ENCODE results near the gene PZP. TPM values are rescaled to one million over a fixed set of nuclear protein-coding genes. Genes with fewer than 3 reads are reported as not detected.

The PZP gene
- total RNA-seq, 1 donor from 2014 or later = not detected

GRCh38 chr12:9127484-9127883 lies 80.7 kb downstream of the PZP start:
- Mint-ChIP-seq H3K27me3 (ENCODE audit: low read depth, unreplicated experiment) (no peaks in the 10 kb centered on the region), H3K9me3 (ENCODE audit: unreplicated experiment) (no peaks in the 10 kb centered on the region), H3K36me3 (ENCODE audit: low read depth, unreplicated experiment) (no peaks in the 10 kb centered on the region), H3K4me3 (ENCODE audit: unreplicated experiment) (no peak overlapping the region), H3K27ac (ENCODE audit: unreplicated experiment) (no peak overlapping the region), H3K4me1 (ENCODE audit: low read depth, unreplicated experiment) (no peaks in the 10 kb centered on the region)
- Histone ChIP-seq H2AFZ (ENCODE audit: low read depth, low read length) (no peak overlapping the region), H3K4me3 (ENCODE audit: insufficient read depth, low read depth, low read length) (no peak overlapping the region), H3K27me3 (ENCODE audit: insufficient read depth, low read length) (no peaks in the 10 kb centered on the region), H3K9ac (ENCODE audit: low read length) (no peak overlapping the region), H3K9me3 (ENCODE audit: insufficient read depth, low read depth, low read length) (no peaks in the 10 kb centered on the region), H3K27ac (ENCODE audit: low read depth, low read length) (no peak overlapping the region), H3K79me2 (ENCODE audit: insufficient read depth, low read length) (no peaks in the 10 kb centered on the region), H3K4me2 (ENCODE audit: low read length) (no peak overlapping the region), H3K36me3 (ENCODE audit: insufficient read depth, low read length) (no peaks in the 10 kb centered on the region), H3K4me1 (ENCODE audit: insufficient read depth, low read length) (no peaks in the 10 kb centered on the region), H4K20me1 (ENCODE audit: insufficient read depth, low read length) (no peaks in the 10 kb centered on the region)
- FAIRE-seq = no peak
- DNase-seq (ENCODE audit: low read depth) = no peak
- TF ChIP-seq EZH2 (IDR thresholded peaks at IDR 0.05; ENCODE audit: insufficient read depth, low read length) = no peak
- no peak for TF ChIP-seq CTCF (IDR thresholded peaks at IDR 0.05; ENCODE audit: insufficient read depth, low read depth, low read length)

- H3K27me3 ChIP-seq (ENCODE audit: insufficient read depth, low read length) = no peaks in the 10 kb centered on the region
- H3K4me3 ChIP-seq (ENCODE audit: insufficient read depth, low read depth, low read length) = no peak overlapping the region
- no peaks in the 10 kb centered on the region for H3K4me1 Mint-ChIP-seq (ENCODE audit: low read depth, unreplicated experiment)
- TF ChIP-seq CTCF (IDR thresholded peaks at IDR 0.05; ENCODE audit: insufficient read depth, low read depth, low read length) (no peak), EZH2 (IDR thresholded peaks at IDR 0.05; ENCODE audit: insufficient read depth, low read length) (no peak)
- H3K9me3 ChIP-seq (ENCODE audit: insufficient read depth, low read depth, low read length) = no peaks in the 10 kb centered on the region
- no peak overlapping the region for H3K9ac ChIP-seq (ENCODE audit: low read length)
- H3K9me3 Mint-ChIP-seq (ENCODE audit: unreplicated experiment) = no peaks in the 10 kb centered on the region
- no peak overlapping the region for H2AFZ ChIP-seq (ENCODE audit: low read depth, low read length)
- H4K20me1 ChIP-seq (ENCODE audit: insufficient read depth, low read length) = no peaks in the 10 kb centered on the region
- H3K4me1 ChIP-seq (ENCODE audit: insufficient read depth, low read length) = no peaks in the 10 kb centered on the region
- no peak overlapping the region for H3K4me2 ChIP-seq (ENCODE audit: low read length)
- H3K36me3 ChIP-seq (ENCODE audit: insufficient read depth, low read length) = no peaks in the 10 kb centered on the region
- H3K4me3 Mint-ChIP-seq (ENCODE audit: unreplicated experiment) = no peak overlapping the region
- no peak overlapping the region for H3K27ac ChIP-seq (ENCODE audit: low read depth, low read length)
- no peaks in the 10 kb centered on the region for H3K79me2 ChIP-seq (ENCODE audit: insufficient read depth, low read length)
- no peaks in the 10 kb centered on the region for H3K27me3 Mint-ChIP-seq (ENCODE audit: low read depth, unreplicated experiment)
- H3K27ac Mint-ChIP-seq (ENCODE audit: unreplicated experiment) = no peak overlapping the region
- no peaks in the 10 kb centered on the region for H3K36me3 Mint-ChIP-seq (ENCODE audit: low read depth, unreplicated experiment)
- no peak for FAIRE-seq
- DNase-seq (ENCODE audit: low read depth) = no peak
Observed at GRCh38 chr12:9124383-9125031, 83.7 kb downstream of the PZP start.

GRCh38 chr12:9123781-9124382 lies 84.3 kb downstream of the PZP start:
- Histone ChIP-seq H3K36me3 (ENCODE audit: insufficient read depth, low read length) (no peaks in the 10 kb centered on the region), H3K9ac (ENCODE audit: low read length) (no peak overlapping the region), H3K4me3 (ENCODE audit: insufficient read depth, low read depth, low read length) (no peak overlapping the region), H3K4me2 (ENCODE audit: low read length) (no peak overlapping the region), H3K9me3 (ENCODE audit: insufficient read depth, low read depth, low read length) (no peaks in the 10 kb centered on the region), H3K4me1 (ENCODE audit: insufficient read depth, low read length) (no peaks in the 10 kb centered on the region), H2AFZ (ENCODE audit: low read depth, low read length) (no peak overlapping the region), H3K27ac (ENCODE audit: low read depth, low read length) (no peak overlapping the region), H3K27me3 (ENCODE audit: insufficient read depth, low read length) (no peaks in the 10 kb centered on the region), H3K79me2 (ENCODE audit: insufficient read depth, low read length) (no peaks in the 10 kb centered on the region), H4K20me1 (ENCODE audit: insufficient read depth, low read length) (no peaks in the 10 kb centered on the region)
- H3K4me3 Mint-ChIP-seq (ENCODE audit: unreplicated experiment) = no peak overlapping the region
- H3K27me3 Mint-ChIP-seq (ENCODE audit: low read depth, unreplicated experiment) = no peaks in the 10 kb centered on the region
- DNase-seq (ENCODE audit: low read depth) (no peak), FAIRE-seq (no peak)
- no peaks in the 10 kb centered on the region for H3K9me3 Mint-ChIP-seq (ENCODE audit: unreplicated experiment)
- no peak for TF ChIP-seq CTCF (IDR thresholded peaks at IDR 0.05; ENCODE audit: insufficient read depth, low read depth, low read length)
- TF ChIP-seq EZH2 (IDR thresholded peaks at IDR 0.05; ENCODE audit: insufficient read depth, low read length) = no peak
- H3K36me3 Mint-ChIP-seq (ENCODE audit: low read depth, unreplicated experiment) = no peaks in the 10 kb centered on the region
- no peaks in the 10 kb centered on the region for H3K4me1 Mint-ChIP-seq (ENCODE audit: low read depth, unreplicated experiment)
- no peak overlapping the region for H3K27ac Mint-ChIP-seq (ENCODE audit: unreplicated experiment)

Measured in astrocyte (in vitro differentiated cells and primary cell).